Measurements from ENCODE around the gene CMPK2. TPM values are rescaled to one million over a fixed set of nuclear protein-coding genes. Genes with fewer than 3 reads are reported as not detected.

CMPK2 gene
- total and polyA plus RNA-seq, 7 donors: 1.8 to 26.1 (median 9.3) TPM

DNA sequence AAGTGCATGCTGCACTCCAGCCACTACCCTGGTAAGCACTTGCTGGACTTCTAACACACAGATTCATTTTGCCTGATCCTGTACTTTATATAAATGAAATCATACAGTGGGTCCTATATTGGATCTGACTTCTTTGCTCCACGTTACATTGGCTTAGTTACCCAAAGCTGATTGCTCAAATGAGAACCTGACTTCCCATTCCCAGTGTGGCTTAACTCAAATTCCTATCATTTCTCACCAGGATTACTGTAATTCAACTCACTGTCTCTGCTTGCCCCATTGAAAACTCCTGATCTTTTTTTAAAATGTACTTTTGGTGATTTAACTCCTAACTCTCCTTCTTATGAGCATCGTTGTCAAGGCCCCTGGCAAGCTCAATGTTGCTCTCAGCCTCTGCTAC is 13.3 kb upstream of the CMPK2 start:
- H3K36me3 ChIP-seq: no peaks in the 10 kb centered on the region
- DNase-seq: no peak
- no peak overlapping the region for H3K27ac ChIP-seq
- no peaks in the 10 kb centered on the region for H3K27me3 ChIP-seq
- H3K9me3 ChIP-seq: no peaks in the 10 kb centered on the region
- 78 to 91% methylated on average over 2 of the region's 2 CpGs for WGBS, 2 donors
- H3K4me3 ChIP-seq: no peak overlapping the region
- intact Hi-C loops (cut with DNase I): loop anchor here (5.0 kb wide), 1 partner anchor 38 kb away; the partner anchor contains the start of gene RNF144A
- H3K4me1 ChIP-seq: peaks cover 0 to 12% (median 8%) of the 10 kb centered on the region in 4 donors
- TF ChIP-seq, protein P1, sequence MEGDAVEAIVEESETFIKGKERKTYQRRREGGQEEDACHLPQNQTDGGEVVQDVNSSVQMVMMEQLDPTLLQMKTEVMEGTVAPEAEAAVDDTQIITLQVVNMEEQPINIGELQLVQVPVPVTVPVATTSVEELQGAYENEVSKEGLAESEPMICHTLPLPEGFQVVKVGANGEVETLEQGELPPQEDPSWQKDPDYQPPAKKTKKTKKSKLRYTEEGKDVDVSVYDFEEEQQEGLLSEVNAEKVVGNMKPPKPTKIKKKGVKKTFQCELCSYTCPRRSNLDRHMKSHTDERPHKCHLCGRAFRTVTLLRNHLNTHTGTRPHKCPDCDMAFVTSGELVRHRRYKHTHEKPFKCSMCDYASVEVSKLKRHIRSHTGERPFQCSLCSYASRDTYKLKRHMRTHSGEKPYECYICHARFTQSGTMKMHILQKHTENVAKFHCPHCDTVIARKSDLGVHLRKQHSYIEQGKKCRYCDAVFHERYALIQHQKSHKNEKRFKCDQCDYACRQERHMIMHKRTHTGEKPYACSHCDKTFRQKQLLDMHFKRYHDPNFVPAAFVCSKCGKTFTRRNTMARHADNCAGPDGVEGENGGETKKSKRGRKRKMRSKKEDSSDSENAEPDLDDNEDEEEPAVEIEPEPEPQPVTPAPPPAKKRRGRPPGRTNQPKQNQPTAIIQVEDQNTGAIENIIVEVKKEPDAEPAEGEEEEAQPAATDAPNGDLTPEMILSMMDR (IDR thresholded peaks at IDR 0.05): no peak
- TF ChIP-seq POLR2AphosphoS5 (IDR thresholded peaks at IDR 0.05) (no peak), EP300 (IDR thresholded peaks at IDR 0.05) (no peak), POLR2A (IDR thresholded peaks at IDR 0.05) (no peak)

DNA sequence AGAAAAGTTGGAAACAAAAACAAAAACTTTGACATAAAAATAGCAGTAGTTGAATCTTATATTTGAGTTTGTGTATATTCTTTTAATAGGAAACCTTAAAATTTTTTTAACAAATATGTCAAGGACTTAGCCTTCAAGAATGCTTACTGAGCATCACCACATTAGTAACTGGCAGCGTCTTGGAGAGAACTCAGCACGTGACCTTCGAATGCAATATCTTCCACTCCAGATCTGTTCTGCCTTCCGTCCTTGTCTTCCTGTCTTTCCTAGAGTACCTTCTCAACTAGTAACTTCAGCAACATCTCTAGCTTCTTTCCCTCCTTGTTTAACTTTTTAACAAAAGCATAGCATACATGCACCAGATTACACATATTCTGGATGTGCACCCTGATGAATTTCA is 12.8 kb upstream of the CMPK2 start:
- Histone ChIP-seq H3K36me3 (no peaks in the 10 kb centered on the region), H3K4me3 (no peak overlapping the region), H3K4me1 (peaks cover 0 to 12% (median 8%) of the 10 kb centered on the region in 4 donors), H3K27ac (no peak overlapping the region), H3K27me3 (no peaks in the 10 kb centered on the region), H3K9me3 (no peaks in the 10 kb centered on the region)
- TF ChIP-seq EP300 (IDR thresholded peaks at IDR 0.05) (no peak), POLR2A (IDR thresholded peaks at IDR 0.05) (no peak), POLR2AphosphoS5 (IDR thresholded peaks at IDR 0.05) (no peak)
- TF ChIP-seq, protein P1 (IDR thresholded peaks at IDR 0.05): no peak
- WGBS, 2 donors: 49 to 84% methylated on average over 4 of the region's 4 CpGs
- intact Hi-C loops (cut with DNase I): loop anchor here (5.0 kb wide), 1 partner anchor 39 kb away; the partner anchor contains the start of gene RNF144A
- DNase-seq: no peak

DNA sequence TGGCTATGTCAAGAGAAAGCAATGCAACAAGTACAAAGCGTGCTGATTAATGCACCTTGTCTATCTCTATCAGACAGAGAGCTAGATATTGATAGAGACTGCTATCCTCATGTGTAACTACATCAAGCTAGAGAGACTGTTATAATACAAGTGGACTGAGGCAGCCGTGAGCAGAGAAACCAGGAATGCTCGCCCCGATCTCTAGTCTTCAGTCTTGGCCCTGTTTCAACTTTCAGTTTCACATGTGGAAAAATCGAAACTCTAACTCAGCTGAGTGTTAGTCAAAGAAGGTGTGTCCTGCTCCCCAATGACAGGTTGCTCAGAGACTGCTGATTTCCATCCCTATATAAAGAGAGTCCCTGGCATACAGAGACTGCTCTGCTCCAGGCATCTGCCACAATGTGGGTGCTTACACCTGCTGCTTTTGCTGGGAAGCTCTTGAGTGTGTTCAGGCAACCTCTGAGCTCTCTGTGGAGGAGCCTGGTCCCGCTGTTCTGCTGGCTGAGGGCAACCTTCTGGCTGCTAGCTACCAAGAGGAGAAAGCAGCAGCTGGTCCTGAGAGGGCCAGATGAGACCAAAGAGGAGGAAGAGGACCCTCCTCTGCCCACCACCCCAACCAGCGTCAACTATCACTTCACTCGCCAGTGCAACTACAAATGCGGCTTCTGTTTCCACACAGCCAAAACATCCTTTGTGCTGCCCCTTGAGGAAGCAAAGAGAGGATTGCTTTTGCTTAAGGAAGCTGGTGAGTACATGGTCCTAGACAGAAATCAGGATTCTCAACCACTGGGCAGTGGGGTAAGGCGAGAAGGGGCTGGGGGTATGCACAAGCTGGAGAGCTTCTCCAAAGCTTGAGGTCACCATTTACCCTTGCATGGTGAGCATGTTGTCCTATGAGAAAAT is 11.9 kb upstream of the CMPK2 start, which contains the start of gene RSAD2:
Gene RSAD2, plus strand, starts transcription at position 376 of the 903 bp plus-strand sequence. Its CDS starts 24 bp downstream, at position 400.
- Histone ChIP-seq H3K4me1 (peaks cover 0 to 12% (median 8%) of the 10 kb centered on the region in 4 donors), H3K27ac (peak within 1 kb of the TSS; percentile 51 to 68 (median 64)), H3K27me3 (no peaks in the 10 kb centered on the region), H3K36me3 (no peaks in the 10 kb centered on the region), H3K9me3 (no peaks in the 10 kb centered on the region), H3K4me3 (peak within 1 kb of the TSS; percentile 28 to 53 (median 50))
- WGBS, 2 donors: 29 to 38% methylated on average over 10 of the region's 10 CpGs
- intact Hi-C loops (cut with DNase I): loop anchor here (5.0 kb wide), 1 partner anchor 40 kb away; the partner anchor contains the start of gene RNF144A
- no peak for TF ChIP-seq POLR2A (IDR thresholded peaks at IDR 0.05)
- peak in 2 of 4 donors; percentile 31 to 39 for TF ChIP-seq POLR2AphosphoS5 (IDR thresholded peaks at IDR 0.05)
- TF ChIP-seq EP300 (IDR thresholded peaks at IDR 0.05): no peak
- DNase-seq: no peak

DNA sequence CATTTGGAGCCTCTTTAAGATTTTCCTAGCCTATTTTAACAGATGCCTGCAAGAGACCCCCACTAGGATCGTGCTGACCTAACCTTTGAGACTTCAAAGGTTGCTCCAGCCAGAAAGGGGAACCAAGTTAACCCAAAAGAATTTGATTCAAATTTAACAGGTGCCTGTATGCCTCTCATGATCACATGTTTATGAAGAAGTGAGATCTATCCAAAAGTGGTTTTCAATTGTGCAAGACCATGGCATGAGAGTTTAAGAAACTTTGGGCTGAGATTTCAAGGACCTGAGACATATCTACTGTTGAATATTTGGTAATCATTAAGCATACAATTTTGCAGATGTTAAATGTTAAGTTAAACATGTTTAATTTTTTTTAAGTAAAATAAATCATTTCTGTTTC is 10.6 kb upstream of the CMPK2 start:
- Histone ChIP-seq H3K9me3 (no peaks in the 10 kb centered on the region), H3K27me3 (no peaks in the 10 kb centered on the region), H3K4me3 (no peak overlapping the region), H3K36me3 (no peaks in the 10 kb centered on the region), H3K4me1 (peaks cover 0 to 12% (median 8%) of the 10 kb centered on the region in 4 donors), H3K27ac (no peak overlapping the region)
- DNase-seq: no peak
- WGBS, 2 donors: 72 to 81% methylated on average over 1 of the region's 1 CpG
- no peak for TF ChIP-seq POLR2AphosphoS5 (IDR thresholded peaks at IDR 0.05)
- TF ChIP-seq, protein P1 (IDR thresholded peaks at IDR 0.05): no peak
- no peak for TF ChIP-seq POLR2A (IDR thresholded peaks at IDR 0.05)
- no peak for TF ChIP-seq EP300 (IDR thresholded peaks at IDR 0.05)
- intact Hi-C loops (cut with DNase I): loop anchor here (5.0 kb wide), 1 partner anchor 41 kb away; the partner anchor contains the start of gene RNF144A

DNA sequence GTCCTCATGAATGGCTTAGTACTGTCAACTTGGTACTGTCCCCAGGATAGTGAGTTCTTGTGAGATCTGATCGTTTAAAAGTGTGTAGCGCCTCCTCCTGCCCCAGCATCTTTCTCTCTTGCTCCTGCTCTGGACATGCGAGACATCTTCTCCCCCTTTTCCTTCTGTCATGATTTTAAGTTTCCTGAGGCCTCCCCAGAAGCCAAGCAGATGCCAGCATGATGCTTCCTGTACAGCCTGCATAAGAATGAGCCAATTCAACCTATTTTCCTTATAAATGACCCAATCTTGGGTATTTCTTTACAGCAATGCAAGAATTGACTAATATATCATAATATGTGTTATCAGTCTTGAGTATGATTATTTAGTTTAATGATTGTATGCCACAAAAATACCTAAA is 8.3 kb upstream of the CMPK2 start:
- no peak overlapping the region for H3K4me3 ChIP-seq
- no peak for DNase-seq
- WGBS, 2 donors: 96 to 100% methylated on average over 3 of the region's 3 CpGs
- H3K4me1 ChIP-seq: peaks cover 0 to 12% (median 8%) of the 10 kb centered on the region in 4 donors
- no peaks in the 10 kb centered on the region for H3K27me3 ChIP-seq
- H3K36me3 ChIP-seq: no peaks in the 10 kb centered on the region
- no peak overlapping the region for H3K27ac ChIP-seq
- TF ChIP-seq POLR2A (IDR thresholded peaks at IDR 0.05) (no peak), POLR2AphosphoS5 (IDR thresholded peaks at IDR 0.05) (no peak)
- H3K9me3 ChIP-seq: no peaks in the 10 kb centered on the region
- intact Hi-C loops (cut with DNase I): no loop called here

Measured in sigmoid colon (tissue), 7 donors.